ENCODE results near the gene PTPRG.

Gene PTPRG

DNA sequence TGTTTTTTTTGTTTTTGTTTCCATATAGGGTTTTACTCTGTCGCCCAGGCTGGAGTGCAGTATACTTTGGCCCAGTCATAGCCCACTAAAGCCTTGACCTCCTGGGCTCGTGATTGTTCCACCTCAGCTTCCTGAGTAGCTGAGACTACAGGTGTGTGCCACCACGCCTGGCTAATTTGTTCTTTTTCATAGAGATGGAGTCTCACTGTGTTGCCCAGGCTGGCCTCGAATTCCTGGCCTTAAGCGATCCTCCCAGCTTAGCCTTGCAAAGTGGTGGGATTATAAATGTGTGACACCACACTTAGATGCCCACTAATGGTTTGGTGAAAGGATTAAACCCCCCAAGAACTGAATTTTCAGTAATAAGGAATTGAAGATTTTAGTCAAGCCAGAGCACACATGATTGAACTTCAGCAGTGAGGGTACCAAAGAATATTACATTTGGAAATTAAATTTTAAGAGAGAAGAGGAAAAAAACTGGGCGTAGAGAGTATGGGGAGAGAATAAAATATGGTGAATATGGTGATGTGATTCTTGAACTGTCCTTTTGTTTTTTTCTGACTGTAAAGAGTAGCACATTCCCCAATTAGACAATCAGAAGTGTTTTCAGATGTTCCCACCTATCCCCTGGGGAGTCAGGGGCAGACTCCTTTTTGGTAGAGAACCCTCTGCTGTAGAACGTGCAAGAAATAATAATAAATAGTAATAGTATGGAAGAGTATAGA, 208.1 kb downstream of the PTPRG start:
- no peak overlapping the region for H3K4me3 ChIP-seq (ENCODE audit: low read length)
- DNase-seq (ENCODE audit: low read depth): no peak
- no peak for TF ChIP-seq CTCF (IDR thresholded peaks at IDR 0.05; ENCODE audit: insufficient read depth, low read depth, low read length, missing control alignments)

GRCh38 chr3:61771976-61772375, 210.6 kb downstream of the PTPRG start:
- no peak for DNase-seq (ENCODE audit: low read depth)
- TF ChIP-seq CTCF (IDR thresholded peaks at IDR 0.05; ENCODE audit: insufficient read depth, low read depth, low read length, missing control alignments): no peak
- no peak overlapping the region for H3K4me3 ChIP-seq (ENCODE audit: low read length)

- DNase-seq (ENCODE audit: low read depth): no peak
- no peak overlapping the region for H3K4me3 ChIP-seq (ENCODE audit: low read length)
- TF ChIP-seq CTCF (IDR thresholded peaks at IDR 0.05; ENCODE audit: insufficient read depth, low read depth, low read length, missing control alignments): no peak
Observed at GRCh38 chr3:61772456-61772855, 211.1 kb downstream of the PTPRG start.

GRCh38 chr3:61774279-61774890, 213.0 kb downstream of the PTPRG start:
- no peak for DNase-seq (ENCODE audit: low read depth)
- H3K4me3 ChIP-seq (ENCODE audit: low read length): no peak overlapping the region
- no peak for TF ChIP-seq CTCF (IDR thresholded peaks at IDR 0.05; ENCODE audit: insufficient read depth, low read depth, low read length, missing control alignments)

GRCh38 chr3:61776390-61776789, 215.0 kb downstream of the PTPRG start:
- no peak overlapping the region for H3K4me3 ChIP-seq (ENCODE audit: low read length)
- TF ChIP-seq CTCF (IDR thresholded peaks at IDR 0.05; ENCODE audit: insufficient read depth, low read depth, low read length, missing control alignments): no peak
- no peak for DNase-seq (ENCODE audit: low read depth)

- DNase-seq (ENCODE audit: low read depth): no peak
- H3K4me3 ChIP-seq (ENCODE audit: low read length): no peak overlapping the region
- TF ChIP-seq CTCF (IDR thresholded peaks at IDR 0.05; ENCODE audit: insufficient read depth, low read depth, low read length, missing control alignments): no peak
Observed at GRCh38 chr3:61777483-61777882, 216.1 kb downstream of the PTPRG start.

- DNase-seq (ENCODE audit: low read depth): no peak
- no peak overlapping the region for H3K4me3 ChIP-seq (ENCODE audit: low read length)
- TF ChIP-seq CTCF (IDR thresholded peaks at IDR 0.05; ENCODE audit: insufficient read depth, low read depth, low read length, missing control alignments): no peak
Observed at GRCh38 chr3:61778095-61778494, 216.7 kb downstream of the PTPRG start.
